GM23338 (cell line): ENCODE measurements around the gene SNX4. TPM values are rescaled to one million over a fixed set of nuclear protein-coding genes. Genes with fewer than 3 reads are reported as not detected.

Experiments used
- ATAC-seq: fragments of 200-7000 bp; cut with Tn5 transposase; 3 replicates; pipeline ENCODE4 v1.9.1; 2020
- DNase-seq: peaks from one replicate; pipeline ENCODE4 v3.0.0-alpha.2; 2015; ENCODE audit warnings: low spot score
- H2AFZ ChIP-seq: fragments of 200-600 bp; sonication (generic); 2 replicates; pipeline ENCODE4 v1.8.0; 2016; ENCODE audit warnings: antibody characterized with exemption, mild to moderate bottlenecking, moderate library complexity
- H3F3A ChIP-seq: fragments of 200-600 bp; sonication (generic); replicated peaks from 2 replicates; pipeline ENCODE4 v1.8.0; 2017; ENCODE audit warnings: antibody characterized with exemption, mixed run types, low read depth
- H3K27ac ChIP-seq: fragments of 200-600 bp; sonication (generic); 2 replicates; pipeline ENCODE4 v1.6.1; 2016; ENCODE audit warnings: low read depth
- H3K27me3 ChIP-seq: fragments of 200-600 bp; sonication (generic); 2 replicates; pipeline ENCODE4 v1.8.0; 2016; ENCODE audit warnings: mild to moderate bottlenecking, mixed run types, moderate library complexity; ENCODE audit not compliant: insufficient read depth
- H3K36me3 ChIP-seq: fragments of 200-600 bp; sonication (generic); 2 replicates; pipeline ENCODE4 v1.8.0; 2016; ENCODE audit warnings: mild to moderate bottlenecking; ENCODE audit not compliant: insufficient read depth
- H3K4me1 ChIP-seq: fragments of 200-600 bp; sonication (generic); 2 replicates; pipeline ENCODE4 v1.8.0; 2016; ENCODE audit warnings: mild to moderate bottlenecking, moderate library complexity; ENCODE audit not compliant: insufficient read depth
- H3K4me2 ChIP-seq: fragments of 200-600 bp; sonication (generic); 2 replicates; pipeline ENCODE4 v1.7.1; 2017; ENCODE audit warnings: mixed run types
- H3K4me3 ChIP-seq: fragments of 200-600 bp; sonication (generic); 2 replicates; pipeline ENCODE4 v1.6.1; 2016; ENCODE audit warnings: mixed run types
- H3K79me2 ChIP-seq: fragments of 200-600 bp; sonication (generic); replicated peaks from 2 replicates; pipeline ENCODE4 v1.8.0; 2017; ENCODE audit warnings: mild to moderate bottlenecking; ENCODE audit not compliant: insufficient read depth
- H3K9me2 ChIP-seq: fragments of 200-600 bp; sonication (generic); 2 replicates; pipeline ENCODE4 v1.8.0; 2017; ENCODE audit not compliant: insufficient read depth
- H4K20me1 ChIP-seq: fragments of 200-600 bp; sonication (generic); replicated peaks from 2 replicates; pipeline ENCODE4 v1.8.0; 2017; ENCODE audit warnings: mild to moderate bottlenecking; ENCODE audit not compliant: insufficient read depth
- H3K27ac Mint-ChIP-seq: 2 replicates; pipeline ENCODE4 v1.8.0; 2020; ENCODE audit warnings: inconsistent platforms, mild to moderate bottlenecking, moderate library complexity, mixed read lengths
- H3K27me3 Mint-ChIP-seq: 3 replicates; pipeline ENCODE4 v1.8.0; 2022; ENCODE audit warnings: low read depth, mild to moderate bottlenecking, moderate library complexity, mixed read lengths, inconsistent platforms; ENCODE audit not compliant: insufficient read depth, poor library complexity
- H3K36me3 Mint-ChIP-seq: 3 replicates; pipeline ENCODE4 v1.8.0; 2021; ENCODE audit warnings: low read depth, mild to moderate bottlenecking, inconsistent platforms, moderate library complexity, mixed read lengths
- H3K4me1 Mint-ChIP-seq: 3 replicates; pipeline ENCODE4 v1.8.0; 2020; ENCODE audit warnings: mild to moderate bottlenecking, inconsistent platforms, mixed read lengths
- H3K4me3 Mint-ChIP-seq: 3 replicates; pipeline ENCODE4 v1.8.0; 2021; ENCODE audit warnings: moderate library complexity, mild to moderate bottlenecking, inconsistent platforms, mixed read lengths
- H3K9me3 Mint-ChIP-seq: 3 replicates; pipeline ENCODE4 v1.8.0; 2020; ENCODE audit warnings: moderate library complexity, mild to moderate bottlenecking, inconsistent platforms, mixed read lengths
- CREB1 ChIP-seq: fragments of 250-450 bp; sonication (Bioruptor Pico); IDR thresholded peaks from 2 replicates; pipeline ENCODE4 v1.5.0; 2020; ENCODE audit warnings: low read depth, mild to moderate bottlenecking, moderate library complexity
- EZH2 ChIP-seq: fragments of 200-600 bp; sonication (generic); IDR thresholded peaks from one replicate; pipeline ENCODE4 v1.8.0; 2017; ENCODE audit warnings: antibody characterized with exemption, mild to moderate bottlenecking, low read depth; ENCODE audit not compliant: unreplicated experiment
- EZH2phosphoT487 ChIP-seq: fragments of 200-600 bp; sonication (generic); IDR thresholded peaks from one replicate; pipeline ENCODE4 v1.8.1; 2018; ENCODE audit warnings: antibody characterized with exemption; ENCODE audit not compliant: unreplicated experiment
- JUNB ChIP-seq: IDR thresholded peaks from one replicate; pipeline ENCODE4 v1.6.1; 2016; ENCODE audit warnings: antibody characterized with exemption; ENCODE audit not compliant: unreplicated experiment
- NANOG ChIP-seq: IDR thresholded peaks from 2 replicates; pipeline ENCODE4 v1.6.1; 2016; ENCODE audit warnings: antibody characterized with exemption, borderline replicate concordance
- POLR2AphosphoS5 ChIP-seq: IDR thresholded peaks from 2 replicates; pipeline ENCODE4 v1.6.1; 2016; ENCODE audit warnings: antibody characterized with exemption, low read depth
- ZNF114 ChIP-seq: fragments of 250-450 bp; sonication (Bioruptor Pico); IDR thresholded peaks from 2 replicates; pipeline ENCODE4 v1.5.0; 2020; ENCODE audit warnings: mild to moderate bottlenecking, moderate library complexity
- ZNF331 ChIP-seq: fragments of 250-450 bp; sonication (Bioruptor Pico); IDR thresholded peaks from 2 replicates; pipeline ENCODE4 v1.5.0; 2020; ENCODE audit warnings: low read depth, mild to moderate bottlenecking, moderate library complexity
- polyA plus RNA-seq: library from polyadenylated mRNA; unstranded; fragments of >200 nt; fragmentation: Nextera tagmentation; extraction: Ambion mirVana; gene quantifications from 2 replicates; pipeline ENCODE4 v1.2.1, GENCODE V29; 2016
- total RNA-seq: library from RNA; depleted of rRNA; stranded (reverse); fragments of >200 nt; shearing (Covaris generic); gene quantifications from 2 replicates; pipeline ENCODE4 v1.2.3, GENCODE V29; 2014
- TF ChIP-seq, protein P1 (sequence below), 2 experiments: fragments of 200-600 bp in 1 of 2; sonication (generic) in 1 of 2; conservative IDR thresholded peaks; 2 replicates each; pipeline versions ENCODE4 v1.5.1 to v1.6.1; 2016 to 2017; ENCODE audit warnings: antibody characterized with exemption in 2 of 2, low read depth in 2 of 2, mild to moderate bottlenecking in 2 of 2, moderate library complexity in 1 of 2
- TF ChIP-seq, protein P2 (sequence below): fragments of 250-450 bp; sonication (Bioruptor Pico); IDR thresholded peaks from 2 replicates; pipeline ENCODE4 v1.5.0; 2020; ENCODE audit warnings: mild to moderate bottlenecking, moderate library complexity
- TF ChIP-seq, protein P3 (sequence below): IDR thresholded peaks from 2 replicates; pipeline ENCODE4 v1.6.1; 2016; ENCODE audit warnings: antibody characterized with exemption

SNX4 gene
- total and polyA plus RNA-seq, 2 experiments from 2014 or later = 13.0 to 27.8 TPM

DNA sequence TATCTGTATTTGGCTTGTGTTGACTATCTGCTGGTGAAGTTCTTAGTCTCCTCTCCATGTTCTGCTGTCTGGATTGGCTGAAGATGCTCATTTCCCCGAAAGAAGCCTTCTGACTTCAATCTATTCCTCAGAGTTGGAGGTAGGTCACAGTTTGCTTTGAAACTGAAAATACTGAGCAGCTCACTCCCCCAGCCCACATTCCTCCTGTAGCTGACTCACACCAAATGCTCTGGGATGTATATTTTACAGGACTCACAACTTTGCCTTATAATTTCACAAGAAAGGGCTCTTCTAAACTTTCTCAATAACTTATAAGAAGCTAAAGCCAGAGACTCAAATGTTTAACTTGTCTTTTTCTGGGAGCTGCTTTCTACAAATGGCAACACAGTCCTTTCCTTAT is 36.3 kb upstream of the SNX4 start:
- Mint-ChIP-seq H3K36me3 (peaks cover 13% of the 10 kb centered on the region), H3K27me3 (no peaks in the 10 kb centered on the region)

DNA sequence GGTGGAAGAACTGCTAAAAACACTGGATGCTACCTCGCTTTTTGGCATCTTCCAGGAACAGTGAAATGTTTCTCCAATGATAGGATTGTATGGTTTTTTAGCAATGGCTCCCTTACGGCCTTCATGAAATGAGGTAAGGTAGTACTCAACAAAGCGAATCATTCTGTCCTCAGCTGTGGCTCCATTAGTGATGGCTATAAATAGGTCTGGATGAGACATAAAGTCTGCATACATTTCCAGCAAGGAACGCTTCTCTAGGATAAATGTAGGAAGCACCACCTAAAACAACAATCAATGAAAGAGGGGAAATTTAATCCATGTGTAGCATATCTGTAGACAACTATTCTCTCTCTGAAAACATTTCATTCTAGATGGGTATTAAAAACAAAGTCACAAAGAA is 32.4 kb upstream of the SNX4 start:
- Histone ChIP-seq H3K4me1 (no peaks in the 10 kb centered on the region), H4K20me1 (no peaks in the 10 kb centered on the region), H3F3A (no peaks in the 10 kb centered on the region), H2AFZ (no peak overlapping the region), H3K36me3 (0 out of 2 replicates have a peak, but pooled peaks cover 3% of the 10 kb centered on the region), H3K79me2 (no peaks in the 10 kb centered on the region), H3K4me3 (no peak overlapping the region), H3K4me2 (no peak overlapping the region), H3K27ac (no peak overlapping the region), H3K27me3 (no peaks in the 10 kb centered on the region), H3K9me2 (no peaks in the 10 kb centered on the region)
- Mint-ChIP-seq H3K9me3 (no peaks in the 10 kb centered on the region), H3K4me1 (no peaks in the 10 kb centered on the region), H3K27me3 (no peaks in the 10 kb centered on the region), H3K4me3 (no peak overlapping the region), H3K36me3 (peaks cover 8% of the 10 kb centered on the region), H3K27ac (no peak overlapping the region)
- no peak for DNase-seq
- no peak for ATAC-seq
- TF ChIP-seq EZH2 = no peak
- TF ChIP-seq, protein P1, sequence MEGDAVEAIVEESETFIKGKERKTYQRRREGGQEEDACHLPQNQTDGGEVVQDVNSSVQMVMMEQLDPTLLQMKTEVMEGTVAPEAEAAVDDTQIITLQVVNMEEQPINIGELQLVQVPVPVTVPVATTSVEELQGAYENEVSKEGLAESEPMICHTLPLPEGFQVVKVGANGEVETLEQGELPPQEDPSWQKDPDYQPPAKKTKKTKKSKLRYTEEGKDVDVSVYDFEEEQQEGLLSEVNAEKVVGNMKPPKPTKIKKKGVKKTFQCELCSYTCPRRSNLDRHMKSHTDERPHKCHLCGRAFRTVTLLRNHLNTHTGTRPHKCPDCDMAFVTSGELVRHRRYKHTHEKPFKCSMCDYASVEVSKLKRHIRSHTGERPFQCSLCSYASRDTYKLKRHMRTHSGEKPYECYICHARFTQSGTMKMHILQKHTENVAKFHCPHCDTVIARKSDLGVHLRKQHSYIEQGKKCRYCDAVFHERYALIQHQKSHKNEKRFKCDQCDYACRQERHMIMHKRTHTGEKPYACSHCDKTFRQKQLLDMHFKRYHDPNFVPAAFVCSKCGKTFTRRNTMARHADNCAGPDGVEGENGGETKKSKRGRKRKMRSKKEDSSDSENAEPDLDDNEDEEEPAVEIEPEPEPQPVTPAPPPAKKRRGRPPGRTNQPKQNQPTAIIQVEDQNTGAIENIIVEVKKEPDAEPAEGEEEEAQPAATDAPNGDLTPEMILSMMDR (conservative IDR thresholded peaks at IDR 0.05; ENCODE audit: low read depth in 2 of 2) = no peak
- no peak for TF ChIP-seq NANOG
- no peak for TF ChIP-seq JUNB
- TF ChIP-seq, protein P2, sequence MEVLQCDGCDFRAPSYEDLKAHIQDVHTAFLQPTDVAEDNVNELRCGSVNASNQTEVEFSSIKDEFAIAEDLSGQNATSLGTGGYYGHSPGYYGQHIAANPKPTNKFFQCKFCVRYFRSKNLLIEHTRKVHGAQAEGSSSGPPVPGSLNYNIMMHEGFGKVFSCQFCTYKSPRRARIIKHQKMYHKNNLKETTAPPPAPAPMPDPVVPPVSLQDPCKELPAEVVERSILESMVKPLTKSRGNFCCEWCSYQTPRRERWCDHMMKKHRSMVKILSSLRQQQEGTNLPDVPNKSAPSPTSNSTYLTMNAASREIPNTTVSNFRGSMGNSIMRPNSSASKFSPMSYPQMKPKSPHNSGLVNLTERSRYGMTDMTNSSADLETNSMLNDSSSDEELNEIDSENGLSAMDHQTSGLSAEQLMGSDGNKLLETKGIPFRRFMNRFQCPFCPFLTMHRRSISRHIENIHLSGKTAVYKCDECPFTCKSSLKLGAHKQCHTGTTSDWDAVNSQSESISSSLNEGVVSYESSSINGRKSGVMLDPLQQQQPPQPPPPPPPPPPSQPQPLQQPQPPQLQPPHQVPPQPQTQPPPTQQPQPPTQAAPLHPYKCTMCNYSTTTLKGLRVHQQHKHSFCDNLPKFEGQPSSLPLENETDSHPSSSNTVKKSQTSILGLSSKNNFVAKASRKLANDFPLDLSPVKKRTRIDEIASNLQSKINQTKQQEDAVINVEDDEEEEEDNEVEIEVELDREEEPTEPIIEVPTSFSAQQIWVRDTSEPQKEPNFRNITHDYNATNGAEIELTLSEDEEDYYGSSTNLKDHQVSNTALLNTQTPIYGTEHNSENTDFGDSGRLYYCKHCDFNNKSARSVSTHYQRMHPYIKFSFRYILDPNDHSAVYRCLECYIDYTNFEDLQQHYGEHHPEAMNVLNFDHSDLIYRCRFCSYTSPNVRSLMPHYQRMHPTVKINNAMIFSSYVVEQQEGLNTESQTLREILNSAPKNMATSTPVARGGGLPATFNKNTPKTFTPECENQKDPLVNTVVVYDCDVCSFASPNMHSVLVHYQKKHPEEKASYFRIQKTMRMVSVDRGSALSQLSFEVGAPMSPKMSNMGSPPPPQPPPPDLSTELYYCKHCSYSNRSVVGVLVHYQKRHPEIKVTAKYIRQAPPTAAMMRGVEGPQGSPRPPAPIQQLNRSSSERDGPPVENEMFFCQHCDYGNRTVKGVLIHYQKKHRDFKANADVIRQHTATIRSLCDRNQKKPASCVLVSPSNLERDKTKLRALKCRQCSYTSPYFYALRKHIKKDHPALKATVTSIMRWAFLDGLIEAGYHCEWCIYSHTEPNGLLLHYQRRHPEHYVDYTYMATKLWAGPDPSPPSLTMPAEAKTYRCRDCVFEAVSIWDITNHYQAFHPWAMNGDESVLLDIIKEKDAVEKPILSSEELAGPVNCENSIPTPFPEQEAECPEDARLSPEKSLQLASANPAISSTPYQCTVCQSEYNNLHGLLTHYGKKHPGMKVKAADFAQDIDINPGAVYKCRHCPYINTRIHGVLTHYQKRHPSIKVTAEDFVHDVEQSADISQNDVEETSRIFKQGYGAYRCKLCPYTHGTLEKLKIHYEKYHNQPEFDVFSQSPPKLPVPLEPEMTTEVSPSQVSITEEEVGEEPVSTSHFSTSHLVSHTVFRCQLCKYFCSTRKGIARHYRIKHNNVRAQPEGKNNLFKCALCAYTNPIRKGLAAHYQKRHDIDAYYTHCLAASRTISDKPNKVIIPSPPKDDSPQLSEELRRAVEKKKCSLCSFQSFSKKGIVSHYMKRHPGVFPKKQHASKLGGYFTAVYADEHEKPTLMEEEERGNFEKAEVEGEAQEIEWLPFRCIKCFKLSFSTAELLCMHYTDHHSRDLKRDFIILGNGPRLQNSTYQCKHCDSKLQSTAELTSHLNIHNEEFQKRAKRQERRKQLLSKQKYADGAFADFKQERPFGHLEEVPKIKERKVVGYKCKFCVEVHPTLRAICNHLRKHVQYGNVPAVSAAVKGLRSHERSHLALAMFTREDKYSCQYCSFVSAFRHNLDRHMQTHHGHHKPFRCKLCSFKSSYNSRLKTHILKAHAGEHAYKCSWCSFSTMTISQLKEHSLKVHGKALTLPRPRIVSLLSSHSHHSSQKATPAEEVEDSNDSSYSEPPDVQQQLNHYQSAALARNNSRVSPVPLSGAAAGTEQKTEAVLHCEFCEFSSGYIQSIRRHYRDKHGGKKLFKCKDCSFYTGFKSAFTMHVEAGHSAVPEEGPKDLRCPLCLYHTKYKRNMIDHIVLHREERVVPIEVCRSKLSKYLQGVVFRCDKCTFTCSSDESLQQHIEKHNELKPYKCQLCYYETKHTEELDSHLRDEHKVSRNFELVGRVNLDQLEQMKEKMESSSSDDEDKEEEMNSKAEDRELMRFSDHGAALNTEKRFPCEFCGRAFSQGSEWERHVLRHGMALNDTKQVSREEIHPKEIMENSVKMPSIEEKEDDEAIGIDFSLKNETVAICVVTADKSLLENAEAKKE (CRISPR knock-in tag) = no peak
- TF ChIP-seq, protein P3, sequence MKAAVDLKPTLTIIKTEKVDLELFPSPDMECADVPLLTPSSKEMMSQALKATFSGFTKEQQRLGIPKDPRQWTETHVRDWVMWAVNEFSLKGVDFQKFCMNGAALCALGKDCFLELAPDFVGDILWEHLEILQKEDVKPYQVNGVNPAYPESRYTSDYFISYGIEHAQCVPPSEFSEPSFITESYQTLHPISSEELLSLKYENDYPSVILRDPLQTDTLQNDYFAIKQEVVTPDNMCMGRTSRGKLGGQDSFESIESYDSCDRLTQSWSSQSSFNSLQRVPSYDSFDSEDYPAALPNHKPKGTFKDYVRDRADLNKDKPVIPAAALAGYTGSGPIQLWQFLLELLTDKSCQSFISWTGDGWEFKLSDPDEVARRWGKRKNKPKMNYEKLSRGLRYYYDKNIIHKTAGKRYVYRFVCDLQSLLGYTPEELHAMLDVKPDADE = no peak
- TF ChIP-seq ZNF331 = no peak

More for the DNA sequence above, 36.3 kb upstream of the SNX4 start:
- H3K27ac Mint-ChIP-seq = no peak overlapping the region
- Histone ChIP-seq H2AFZ (no peak overlapping the region), H3F3A (no peaks in the 10 kb centered on the region), H3K27ac (no peak overlapping the region), H3K9me2 (no peaks in the 10 kb centered on the region), H3K4me2 (no peak overlapping the region), H3K4me1 (no peaks in the 10 kb centered on the region), H3K27me3 (no peaks in the 10 kb centered on the region), H3K4me3 (no peak overlapping the region), H4K20me1 (no peaks in the 10 kb centered on the region), H3K79me2 (no peaks in the 10 kb centered on the region), H3K36me3 (no peaks in the 10 kb centered on the region)
- H3K4me3 Mint-ChIP-seq = no peak overlapping the region
- ATAC-seq (no peak), DNase-seq (no peak)
- no peaks in the 10 kb centered on the region for H3K9me3 Mint-ChIP-seq
- H3K4me1 Mint-ChIP-seq = no peaks in the 10 kb centered on the region
- TF ChIP-seq ZNF114 (CRISPR knock-in tag) (no peak), ZNF331 (no peak), EZH2 (no peak), POLR2AphosphoS5 (no peak), EZH2phosphoT487 (no peak), NANOG (no peak), JUNB (no peak), CREB1 (CRISPR knock-in tag) (no peak)
- TF ChIP-seq, protein P1 (conservative IDR thresholded peaks at IDR 0.05; ENCODE audit: low read depth in 2 of 2) = no peak
